ENCODE measurements around the gene GPR143.

DNA sequence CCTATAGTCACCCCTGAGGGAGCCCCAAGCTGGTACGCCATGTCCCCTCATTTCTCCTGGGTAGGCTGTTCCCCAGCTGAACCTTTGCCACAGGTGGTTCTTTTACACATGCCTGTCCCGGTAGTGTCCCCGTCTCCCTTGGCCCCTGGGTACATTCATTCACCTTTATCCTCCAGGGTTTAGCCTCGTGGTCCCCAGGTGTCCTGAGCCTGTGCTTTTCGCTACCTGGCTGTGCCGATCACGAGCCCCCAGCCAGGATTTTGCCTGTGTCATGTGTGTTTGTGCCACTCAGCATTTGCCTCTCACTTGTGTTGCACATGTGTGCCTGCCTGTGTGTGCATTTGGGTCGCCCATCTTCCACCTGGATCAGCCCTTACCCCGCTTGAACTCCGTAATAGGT is 57.6 kb downstream of the GPR143 start:
- TF ChIP-seq, protein P1, sequence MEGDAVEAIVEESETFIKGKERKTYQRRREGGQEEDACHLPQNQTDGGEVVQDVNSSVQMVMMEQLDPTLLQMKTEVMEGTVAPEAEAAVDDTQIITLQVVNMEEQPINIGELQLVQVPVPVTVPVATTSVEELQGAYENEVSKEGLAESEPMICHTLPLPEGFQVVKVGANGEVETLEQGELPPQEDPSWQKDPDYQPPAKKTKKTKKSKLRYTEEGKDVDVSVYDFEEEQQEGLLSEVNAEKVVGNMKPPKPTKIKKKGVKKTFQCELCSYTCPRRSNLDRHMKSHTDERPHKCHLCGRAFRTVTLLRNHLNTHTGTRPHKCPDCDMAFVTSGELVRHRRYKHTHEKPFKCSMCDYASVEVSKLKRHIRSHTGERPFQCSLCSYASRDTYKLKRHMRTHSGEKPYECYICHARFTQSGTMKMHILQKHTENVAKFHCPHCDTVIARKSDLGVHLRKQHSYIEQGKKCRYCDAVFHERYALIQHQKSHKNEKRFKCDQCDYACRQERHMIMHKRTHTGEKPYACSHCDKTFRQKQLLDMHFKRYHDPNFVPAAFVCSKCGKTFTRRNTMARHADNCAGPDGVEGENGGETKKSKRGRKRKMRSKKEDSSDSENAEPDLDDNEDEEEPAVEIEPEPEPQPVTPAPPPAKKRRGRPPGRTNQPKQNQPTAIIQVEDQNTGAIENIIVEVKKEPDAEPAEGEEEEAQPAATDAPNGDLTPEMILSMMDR (IDR thresholded peaks at IDR 0.05; ENCODE audit: low read depth, low read length) = no peak
- no peak for TF ChIP-seq EZH2phosphoT487 (IDR thresholded peaks at IDR 0.05; ENCODE audit: low read depth)
